HG02571 (cell line): ENCODE data around the gene GPANK1.
"Not testable (repeated sequence)": the region's sequence is repeated elsewhere in the genome, so short reads cannot be mapped to it uniquely, and the experiment has no call there.

Experiments
- ATAC-seq: cut with Tn5 transposase; IDR thresholded peaks from one replicate; pipeline ENCODE4 v1.9.1; 2021; ENCODE audit warnings: mild to moderate bottlenecking, moderate library complexity; ENCODE audit not compliant: unreplicated experiment

Gene GPANK1

DNA sequence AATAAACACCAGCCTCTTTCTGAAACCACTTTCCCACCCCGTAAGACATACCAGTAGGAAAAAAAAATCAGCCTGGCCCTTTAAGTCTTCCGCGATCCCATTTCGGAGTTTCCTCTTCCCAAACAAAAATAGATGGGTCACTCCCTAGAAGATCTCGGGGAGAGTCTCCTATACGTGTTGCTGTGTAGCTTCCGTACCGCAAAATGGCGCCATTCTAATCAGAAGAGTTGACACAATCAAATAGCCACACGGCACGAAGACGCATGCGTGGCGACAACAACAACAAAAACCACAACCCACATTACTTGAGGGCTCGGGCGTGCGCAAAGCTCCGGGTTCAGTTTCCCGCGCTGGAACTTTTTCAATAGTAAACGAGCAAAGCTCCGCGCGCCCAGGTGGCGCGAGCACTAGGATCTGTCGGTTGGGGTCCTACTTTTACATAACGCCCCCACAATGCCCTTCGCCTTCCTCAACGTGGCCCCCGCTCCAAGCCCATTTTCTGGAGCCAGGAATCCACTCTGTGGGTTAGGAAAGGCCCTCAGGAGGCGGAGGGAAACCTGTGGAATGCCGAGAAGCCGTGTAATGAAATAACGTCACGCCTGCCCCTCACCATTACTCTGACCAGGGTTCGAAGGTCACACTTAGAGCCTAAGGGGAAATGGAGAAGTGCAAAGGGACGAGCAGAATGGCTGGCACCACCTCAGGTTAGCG, at the start of gene GPANK1:
Gene GPANK1 (minus strand): TSS at position 208 of the 711 bp plus-strand sequence. CDS start 519 bp downstream, outside the sequence.
- peak; percentile 29 for ATAC-seq

DNA sequence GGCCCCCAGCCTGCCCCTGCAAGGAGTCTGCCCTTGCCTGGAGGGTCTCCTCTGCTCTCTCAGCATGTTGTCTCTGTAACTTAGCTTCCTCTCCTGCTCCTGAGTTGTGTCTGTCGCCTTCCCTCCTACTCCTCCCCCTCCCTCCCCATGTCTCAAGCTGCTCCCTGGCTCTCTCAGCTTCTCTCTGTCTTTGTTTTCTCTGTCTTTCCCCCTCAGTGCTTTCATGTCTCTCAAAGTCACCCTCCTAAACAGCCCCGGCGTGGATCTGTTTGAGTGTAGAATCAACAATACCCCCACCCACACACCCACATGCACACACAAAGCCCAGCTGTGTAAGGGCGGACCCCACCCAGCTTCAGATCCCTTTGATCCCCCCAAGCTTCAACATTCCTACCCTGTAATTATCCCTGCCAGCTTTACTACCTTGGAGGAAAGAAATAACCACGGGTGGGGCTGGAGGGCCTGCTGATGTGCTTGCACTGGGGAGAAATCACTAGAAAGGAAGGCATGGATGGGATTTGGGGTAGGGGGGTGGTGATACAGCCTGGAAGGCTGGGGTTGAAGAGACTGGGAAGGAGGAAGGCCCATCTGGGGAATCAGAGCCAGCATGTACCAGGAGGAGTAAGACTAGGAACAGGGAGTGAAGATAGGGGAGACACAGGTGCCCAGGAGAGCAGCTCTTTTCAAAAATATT, 49.3 kb upstream of the GPANK1 start:
- ATAC-seq: no peak

DNA sequence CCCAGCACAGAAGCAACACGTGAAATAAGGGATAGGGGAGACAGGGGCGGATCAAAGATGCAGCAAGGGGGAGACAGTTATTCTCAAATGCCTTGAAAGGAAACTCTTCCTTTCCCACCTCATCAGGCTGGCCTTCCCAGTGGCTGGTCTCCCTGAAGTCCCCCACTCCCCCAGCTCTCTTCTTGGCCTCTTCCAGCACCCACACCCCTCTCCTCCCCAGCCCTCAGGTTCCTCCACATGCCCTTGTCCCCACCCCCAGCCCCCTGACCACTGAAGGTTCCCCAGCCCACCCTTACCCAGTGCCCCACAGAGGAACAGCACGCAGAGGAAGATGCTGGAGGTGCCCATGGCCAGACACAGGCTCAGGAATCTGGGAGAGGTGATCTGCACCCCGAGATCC, 48.7 kb upstream of the GPANK1 start:
- ATAC-seq: no peak

DNA sequence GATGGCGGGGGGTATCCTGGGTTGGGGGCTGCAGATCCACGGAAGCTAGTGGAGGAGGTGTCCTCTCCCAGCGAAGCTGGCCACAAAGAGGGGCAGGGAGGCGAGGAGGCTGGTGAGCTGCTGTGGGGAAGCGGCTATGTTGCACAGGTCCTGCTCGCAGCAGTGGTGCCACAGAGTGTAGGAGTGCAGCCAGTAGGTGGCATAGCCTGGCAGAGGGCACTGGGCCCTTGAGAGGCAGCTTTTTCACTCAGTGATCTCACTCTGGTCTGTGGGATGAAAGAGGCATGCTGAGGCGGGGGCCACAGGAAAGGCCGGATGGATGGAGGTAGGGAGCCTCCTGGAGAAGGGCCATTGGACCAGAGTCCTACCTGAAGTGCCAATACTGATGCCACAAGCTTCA, 47.5 kb upstream of the GPANK1 start:
- no peak for ATAC-seq

GRCh38 chr6:31711233-31711632, 46.4 kb upstream of the GPANK1 start:
- ATAC-seq: no peak

- no peak for ATAC-seq
Observed at GRCh38 chr6:31710523-31711219, 45.9 kb upstream of the GPANK1 start.

DNA sequence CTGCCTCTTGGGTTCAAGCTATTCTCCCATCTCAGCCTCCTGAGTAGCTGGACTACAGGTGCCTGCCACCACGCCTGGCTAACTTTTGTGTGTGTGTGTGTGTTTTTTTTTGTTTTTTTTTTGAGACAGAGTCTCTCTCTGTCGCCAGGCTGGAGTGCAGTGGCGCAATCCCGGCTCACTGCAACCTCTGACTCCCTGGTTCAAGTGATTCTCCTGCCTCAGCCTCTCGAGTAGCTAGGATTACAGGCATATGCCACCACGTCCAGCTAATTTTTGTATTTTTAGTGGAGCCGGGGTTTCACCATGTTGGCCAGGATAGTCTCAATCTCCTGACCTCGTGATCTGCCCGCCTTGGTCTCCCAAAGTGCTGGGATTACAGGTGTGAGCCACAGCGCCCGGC, 44.4 kb upstream of the GPANK1 start:
- ATAC-seq: not testable (repeated sequence)

GRCh38 chr6:31708224-31708623, 43.4 kb upstream of the GPANK1 start:
- ATAC-seq: no peak

- ATAC-seq: no peak
Observed at GRCh38 chr6:31707701-31708100, 42.9 kb upstream of the GPANK1 start.

DNA sequence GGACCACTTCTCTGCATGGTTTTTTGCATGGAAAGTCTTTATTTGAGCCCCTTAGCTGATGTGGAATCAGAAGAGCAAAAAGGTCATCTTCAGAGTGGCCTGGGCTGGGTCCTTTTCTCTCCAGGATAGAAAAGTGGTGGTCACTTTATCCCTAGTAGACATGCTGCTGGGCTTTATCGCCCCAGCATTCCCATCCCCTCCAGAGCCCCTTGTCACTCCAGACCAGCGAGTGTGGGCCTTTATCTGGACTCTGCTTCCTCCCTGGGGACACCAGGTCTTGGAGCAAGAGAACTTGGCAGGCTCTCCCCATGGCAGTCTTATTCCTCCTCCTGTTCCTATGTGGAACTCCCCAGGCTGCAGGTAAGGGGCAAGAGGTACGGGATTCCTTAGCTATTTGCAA, 41.8 kb upstream of the GPANK1 start, which contains the start of gene LY6G6F:
Gene LY6G6F (plus strand): TSS at position 268 of the 400 bp plus-strand sequence. CDS start 41 bp downstream, at position 309.
- no peak for ATAC-seq

- ATAC-seq: no peak
Observed at GRCh38 chr6:31705931-31706330, 41.1 kb upstream of the GPANK1 start.

- peak; percentile 77 for ATAC-seq
Observed at GRCh38 chr6:31702819-31703716, 38.3 kb upstream of the GPANK1 start, which contains the start of gene ABHD16A. Gene ABHD16A, minus strand, starts transcription at chr6:31703324. Its CDS starts 43 bp downstream, at chr6:31703281.

DNA sequence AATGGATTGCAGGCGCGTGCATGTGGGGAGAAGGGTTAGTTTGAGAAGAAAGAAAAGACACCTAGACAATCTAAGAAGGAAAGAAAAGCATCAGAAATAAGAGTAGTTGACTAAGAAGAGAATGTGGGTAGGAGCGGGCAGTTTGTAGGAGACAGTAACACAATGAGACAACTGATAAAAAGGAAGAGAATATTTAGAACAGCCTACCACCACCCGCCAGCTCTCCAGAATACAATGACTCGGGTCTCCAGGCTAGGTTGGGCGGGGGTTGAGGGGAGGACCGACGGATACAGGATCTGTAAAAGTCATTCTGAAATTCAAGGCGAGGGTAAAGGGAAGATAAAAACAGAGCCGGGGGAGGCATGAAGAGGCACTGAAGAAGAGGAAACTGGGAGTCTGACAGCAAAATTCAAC, 37.6 kb upstream of the GPANK1 start:
- no peak for ATAC-seq

DNA sequence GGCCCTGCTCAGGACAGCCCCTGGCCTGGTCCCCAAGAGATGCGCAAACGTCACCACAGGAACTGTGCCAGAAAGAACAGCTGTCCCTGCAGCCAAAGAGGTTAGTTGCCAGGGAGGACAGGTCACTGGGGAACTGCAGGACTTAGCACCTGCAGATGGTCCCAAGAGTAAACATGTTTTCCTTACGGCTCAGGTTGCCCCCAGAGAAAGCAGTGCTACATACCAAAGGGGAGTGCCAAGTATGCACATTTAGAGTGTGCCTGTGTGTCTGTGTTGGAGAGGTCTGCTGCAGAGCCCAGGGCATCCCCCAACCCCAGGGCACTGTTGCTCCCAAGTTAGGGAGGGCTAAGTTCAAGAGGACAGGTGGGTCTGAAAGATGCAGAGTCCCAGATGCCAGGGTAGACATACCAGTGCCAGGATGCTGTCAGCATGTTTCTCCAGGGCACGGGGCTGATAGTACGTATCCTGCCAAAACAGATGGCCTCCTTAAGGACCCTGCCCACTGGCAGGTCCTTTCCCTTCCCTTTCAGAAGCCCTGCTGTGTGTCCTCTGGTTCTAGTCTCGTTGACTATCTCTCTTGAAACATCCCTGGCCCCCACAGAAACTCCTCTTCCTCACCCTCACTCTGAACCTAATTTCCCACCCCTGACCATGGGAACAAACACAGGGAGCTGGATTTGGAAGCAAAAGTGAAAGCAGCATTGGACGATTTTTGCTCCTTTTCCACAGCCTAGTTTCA, 37.0 kb upstream of the GPANK1 start:
- no peak for ATAC-seq

DNA sequence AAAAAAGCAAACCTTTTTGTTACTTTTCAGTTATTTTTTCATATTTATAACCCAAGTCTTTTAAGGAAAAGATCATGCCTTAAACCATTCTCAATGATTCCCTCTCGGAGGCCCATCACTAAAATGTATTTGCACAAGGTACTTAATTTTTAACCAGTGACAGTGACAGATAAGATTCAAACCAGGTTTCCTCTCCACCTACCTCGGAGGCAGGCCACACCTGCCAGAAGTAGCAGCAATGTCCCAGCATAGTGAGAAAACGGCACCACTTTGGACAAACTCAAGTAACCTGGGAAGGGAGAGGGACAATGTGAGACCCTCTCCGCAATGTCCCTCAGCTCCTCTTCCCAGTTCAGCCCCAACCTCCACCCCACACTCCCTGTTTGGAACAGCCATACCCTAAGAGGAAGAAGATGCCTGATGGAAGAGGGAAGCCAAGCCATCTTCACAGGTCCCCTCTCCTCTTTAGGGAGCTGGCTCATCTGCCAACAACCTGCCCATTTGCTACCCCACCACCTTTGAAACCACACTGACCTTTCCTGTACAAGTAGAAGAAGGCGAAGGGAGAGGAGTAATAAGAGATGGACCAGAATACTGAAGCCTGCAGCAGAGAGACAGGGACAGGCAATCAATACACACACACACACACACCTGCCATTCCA, 36.1 kb upstream of the GPANK1 start:
- ATAC-seq: no peak

DNA sequence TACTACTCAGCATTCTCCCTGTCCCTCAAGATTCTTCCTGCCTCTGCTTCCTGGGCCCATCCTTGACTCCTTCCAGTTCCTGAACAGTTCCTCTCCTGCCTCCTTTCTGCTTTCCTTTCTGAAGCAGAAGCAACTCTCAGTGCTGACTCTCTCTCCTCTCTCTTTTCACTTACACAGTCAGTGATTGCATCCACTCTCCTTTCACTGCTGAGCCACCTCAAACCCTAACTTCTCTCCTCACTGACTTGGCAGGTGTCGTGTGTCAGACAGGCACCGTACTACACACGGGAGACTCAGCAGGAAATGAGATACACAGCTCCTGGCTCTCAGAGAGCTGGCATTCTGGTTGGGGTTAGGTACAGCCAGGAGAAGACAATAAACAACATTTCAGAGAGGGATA, 32.8 kb upstream of the GPANK1 start:
- no peak for ATAC-seq

GRCh38 chr6:31693535-31693934, 28.7 kb upstream of the GPANK1 start:
- no peak for ATAC-seq

GRCh38 chr6:31692886-31693285, 28.1 kb upstream of the GPANK1 start:
- ATAC-seq: no peak

DNA sequence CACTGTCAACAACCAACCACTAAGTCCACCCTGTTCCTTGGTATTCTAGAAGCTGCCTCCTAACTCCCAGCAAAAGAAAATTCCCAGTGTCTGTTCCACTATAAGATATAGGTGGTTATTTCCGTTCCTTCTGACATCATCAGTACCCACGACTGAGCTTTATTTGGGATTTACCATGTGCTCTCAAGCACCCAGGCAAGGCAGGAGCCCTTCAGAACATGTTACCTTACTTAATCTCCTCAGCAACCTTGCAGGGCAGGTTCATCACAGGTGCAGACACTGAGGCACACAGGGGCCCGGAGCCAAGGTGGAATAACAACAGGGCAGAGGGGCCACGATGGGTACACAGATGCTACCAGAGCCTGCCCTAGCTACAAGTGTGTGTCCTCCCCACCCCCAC, 27.6 kb upstream of the GPANK1 start:
- no peak for ATAC-seq
